C1 segment of cervical spinal cord (tissue), 14 donors: Measurements from ENCODE around the gene CFDP1.

ENCODE experiments used
- DNase-seq, 14 donors: peaks; one replicate each; lab custom pipeline; 2025; lab: John Stamatoyannopoulos, UW

Gene CFDP1

DNA sequence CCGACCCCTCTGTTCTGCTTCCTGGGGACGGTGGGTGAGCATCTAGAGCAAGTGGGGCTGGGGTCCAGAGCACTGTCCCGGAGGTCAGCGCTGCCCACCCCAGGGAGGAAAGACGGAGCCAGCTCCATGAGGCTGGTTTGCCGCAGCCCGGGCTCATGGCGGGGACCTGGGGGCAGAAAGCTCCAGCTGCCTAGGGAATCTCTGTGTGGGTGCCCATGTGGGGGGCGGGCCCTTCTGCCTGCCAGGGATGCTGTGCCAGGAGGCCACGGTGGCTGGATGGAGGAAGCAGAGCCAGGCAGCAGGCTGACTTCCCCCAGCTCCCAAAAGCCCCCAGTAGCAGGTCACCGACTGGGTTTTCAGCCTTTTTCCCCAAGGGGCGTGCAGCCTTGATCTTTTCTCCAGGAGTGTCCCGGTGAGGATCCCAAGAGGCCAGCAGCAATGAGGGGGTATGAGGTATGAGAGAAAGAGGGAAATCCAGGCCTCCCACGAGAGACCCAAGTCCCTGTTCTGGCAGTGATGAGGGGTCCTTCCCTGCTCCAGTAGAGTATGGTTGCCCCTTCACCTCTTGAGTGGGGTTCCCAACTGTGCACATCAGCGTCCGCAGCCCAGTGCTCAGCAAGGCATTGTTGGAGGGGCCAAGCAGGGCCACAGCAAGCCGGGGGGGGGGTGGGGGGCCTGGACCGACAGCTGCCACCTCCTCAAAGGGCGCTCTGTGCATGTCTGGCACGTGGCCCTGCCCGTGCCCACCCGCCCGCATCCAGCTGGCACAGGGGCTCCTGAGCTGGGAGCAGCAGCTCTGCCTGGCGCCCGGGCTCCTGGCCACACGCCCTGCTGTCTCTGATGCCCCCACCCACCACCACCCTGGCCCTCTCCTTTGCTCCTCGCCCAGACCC lies 166.3 kb downstream of the CFDP1 start:
- peak in 9 of 14 donors; percentile 19 to 76 (median 39) for DNase-seq

DNA sequence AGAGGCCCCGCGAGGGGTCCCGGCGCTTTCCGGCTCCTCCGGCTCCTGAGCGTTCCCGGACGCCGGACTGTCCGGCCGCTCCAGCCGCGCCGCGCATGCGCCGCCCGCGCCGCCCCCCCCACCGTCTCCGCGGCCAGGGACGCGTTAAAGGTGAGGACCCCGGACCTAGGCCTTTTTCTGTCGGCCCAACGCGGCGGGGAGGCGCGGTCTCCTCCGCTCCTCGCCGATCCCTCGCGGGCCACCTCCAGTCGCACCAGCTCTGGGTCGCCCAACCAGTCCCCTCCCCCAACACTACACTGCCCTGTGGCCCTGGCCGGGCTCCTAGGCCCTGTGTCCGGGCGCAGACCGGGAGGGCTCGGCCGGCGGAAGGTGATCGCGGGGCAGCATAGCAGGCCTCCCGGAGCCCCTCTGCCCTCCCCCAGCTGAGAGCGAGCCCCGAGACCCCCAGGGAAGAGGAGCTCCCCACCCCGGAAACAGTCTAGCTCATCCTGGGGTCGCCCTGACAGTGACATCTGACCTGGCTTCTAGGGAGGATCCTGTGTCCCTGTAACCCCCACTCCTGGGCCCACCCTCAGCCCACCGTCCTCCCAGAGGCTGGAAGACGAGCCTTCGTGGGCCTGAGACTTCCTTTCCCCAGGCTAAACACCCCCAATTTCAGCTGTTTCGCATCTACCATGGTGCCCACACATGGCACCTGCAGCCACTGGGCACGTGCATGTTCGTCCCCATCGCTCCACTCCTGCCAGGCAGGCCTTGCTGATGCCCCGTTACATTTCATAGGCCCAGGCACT lies 167.2 kb downstream of the CFDP1 start:
- DNase-seq = peak in 11 of 14 donors; percentile 43 to 82 (median 61)

DNA sequence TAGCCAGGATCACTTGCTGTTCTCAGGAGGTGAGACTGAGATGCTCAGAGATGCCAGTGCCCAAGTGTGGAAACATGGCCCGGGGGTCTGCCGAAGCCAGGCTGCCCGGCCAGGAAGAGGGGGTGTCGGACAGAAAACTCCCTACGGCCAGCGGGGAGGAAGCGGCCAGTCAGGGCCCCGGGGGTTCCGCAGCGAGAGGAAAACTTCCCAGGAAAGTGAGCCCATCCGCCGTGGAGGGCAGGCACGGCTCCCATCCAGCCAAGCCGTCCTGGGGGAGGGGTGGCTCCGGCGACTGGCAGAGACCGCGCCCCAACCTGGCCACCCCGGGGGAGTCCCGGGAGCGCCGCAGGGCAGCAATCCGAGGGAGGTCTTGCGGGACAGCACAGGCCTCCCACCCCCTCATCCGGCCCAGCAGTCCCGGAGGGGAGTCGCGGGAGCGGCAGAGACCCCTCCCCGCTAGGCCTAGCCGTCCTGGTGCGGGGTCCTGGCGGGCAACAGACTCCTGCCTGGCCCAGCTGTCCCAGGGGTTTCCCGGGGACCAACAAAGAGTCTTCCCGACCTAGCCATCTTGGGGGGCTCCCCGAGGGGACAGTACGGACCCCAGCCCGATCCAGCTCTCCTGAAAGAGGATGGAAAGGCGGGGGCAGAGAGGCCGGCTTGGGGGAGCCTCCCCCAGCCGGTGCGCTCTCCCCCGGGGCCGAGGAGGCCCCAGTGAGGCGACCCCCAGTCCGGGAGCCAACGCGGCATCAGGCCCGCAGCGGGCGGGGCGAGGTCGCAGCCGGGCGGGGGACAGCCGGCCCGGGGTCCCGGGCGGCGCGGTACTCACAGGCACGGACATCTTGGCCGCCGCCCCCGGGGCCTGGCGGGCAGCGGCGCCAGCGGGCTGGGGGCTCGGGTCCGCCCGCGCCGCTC lies 168.0 kb downstream of the CFDP1 start:
- peak in 7 of 14 donors; percentile 45 to 77 (median 62) for DNase-seq

DNA sequence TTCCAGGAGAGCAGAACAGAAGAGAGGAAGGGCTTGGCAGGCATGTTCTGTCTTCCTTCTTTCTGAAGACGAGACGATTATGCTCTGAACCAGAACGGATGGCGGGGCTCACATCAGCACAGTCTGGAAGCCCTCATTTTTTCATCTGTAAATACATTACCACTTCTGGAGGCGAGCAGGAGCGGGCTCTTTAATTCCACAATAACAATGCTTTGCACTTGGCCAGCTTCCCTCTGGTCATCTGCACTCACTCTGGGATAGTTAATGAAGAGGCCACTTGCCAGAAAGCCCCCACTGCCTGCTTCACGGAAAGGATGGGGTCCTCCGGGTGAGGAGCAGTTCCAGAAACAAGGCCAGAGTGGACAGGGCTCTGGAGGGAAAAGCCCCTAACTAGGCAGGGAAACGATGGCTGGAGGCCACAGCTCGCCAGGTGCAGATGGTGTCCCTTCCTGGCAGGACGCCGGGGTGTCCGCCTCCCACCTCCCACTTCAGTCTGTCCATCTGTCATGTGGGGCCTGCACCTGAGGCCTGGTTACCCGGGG lies 168.8 kb downstream of the CFDP1 start:
- peak in 9 of 14 donors; percentile 45 to 87 (median 73) for DNase-seq

DNA sequence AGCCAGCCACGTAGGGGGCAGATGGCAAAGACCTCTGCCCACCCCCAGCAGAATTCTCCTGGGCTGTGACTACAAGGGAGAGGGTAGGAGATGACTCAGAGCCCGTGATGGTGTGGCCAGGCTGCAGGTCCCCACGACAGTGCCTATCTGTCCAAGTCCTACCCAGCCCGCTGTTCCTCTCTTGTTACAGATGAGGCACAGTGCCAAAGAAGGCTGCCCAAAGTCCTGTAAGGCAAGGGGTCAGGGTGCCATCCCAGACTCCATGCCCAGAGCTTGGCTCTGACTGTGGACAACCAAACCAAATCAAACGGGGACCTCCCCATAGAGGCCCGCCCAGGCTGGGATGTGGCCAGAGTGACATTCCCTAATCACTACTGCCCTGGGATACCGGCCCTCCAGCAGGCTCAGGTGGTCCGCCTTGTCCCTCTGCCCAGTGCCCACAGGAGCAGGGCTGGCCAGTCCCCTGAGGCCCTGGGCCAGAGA lies 169.3 kb downstream of the CFDP1 start:
- DNase-seq = peak in 6 of 14 donors; percentile 55 to 78 (median 70)

DNA sequence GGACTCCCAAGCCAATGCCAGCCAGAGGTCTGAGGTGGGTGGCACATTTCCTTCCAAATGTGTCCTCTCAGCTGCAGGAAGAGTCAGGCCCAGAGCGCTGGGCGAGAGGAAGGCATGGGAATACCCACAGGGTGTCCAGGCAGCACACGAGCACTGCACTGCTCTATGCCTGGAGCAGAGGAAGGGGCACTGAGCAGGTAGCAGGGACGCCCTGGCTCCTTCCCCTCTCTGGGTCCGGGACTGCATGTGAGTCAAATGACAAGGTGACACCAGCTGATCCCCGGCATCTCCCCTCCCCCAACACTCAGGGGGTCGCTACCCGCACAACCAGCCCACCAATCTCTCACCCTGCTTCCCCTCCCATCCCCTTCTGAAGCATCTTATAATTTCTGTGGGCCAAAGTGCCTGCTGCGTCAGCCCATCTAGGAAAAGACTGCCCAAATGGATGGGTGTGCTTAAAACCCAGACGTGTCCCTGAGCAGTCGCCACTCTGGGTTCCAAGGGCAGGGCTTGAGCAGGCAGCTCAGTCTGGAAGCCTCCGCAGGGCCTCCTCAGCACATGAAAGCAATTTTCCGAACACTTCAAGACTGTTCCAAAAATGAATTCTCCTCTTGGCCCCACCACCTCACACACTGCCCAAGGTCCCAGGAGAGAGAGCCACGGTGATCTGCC lies 169.9 kb downstream of the CFDP1 start:
- peak in 1 of 14 donors; percentile 55 for DNase-seq

DNA sequence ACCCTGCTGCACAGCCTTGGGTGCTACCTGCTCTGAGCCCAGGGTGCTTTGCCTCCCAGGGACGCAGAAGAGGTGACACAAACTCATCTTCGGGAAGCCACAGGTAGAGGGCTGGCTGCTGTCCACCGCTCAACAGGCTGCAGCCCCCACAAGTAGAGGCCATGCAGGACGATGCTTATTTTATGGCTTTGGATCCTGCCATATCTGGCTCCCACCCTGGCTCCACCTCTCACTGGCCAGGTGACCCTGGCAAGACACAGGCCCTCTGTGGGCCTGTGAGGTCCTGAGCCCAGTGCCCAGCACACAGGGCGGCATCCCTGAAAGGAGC lies 170.5 kb downstream of the CFDP1 start:
- DNase-seq = no peak

DNA sequence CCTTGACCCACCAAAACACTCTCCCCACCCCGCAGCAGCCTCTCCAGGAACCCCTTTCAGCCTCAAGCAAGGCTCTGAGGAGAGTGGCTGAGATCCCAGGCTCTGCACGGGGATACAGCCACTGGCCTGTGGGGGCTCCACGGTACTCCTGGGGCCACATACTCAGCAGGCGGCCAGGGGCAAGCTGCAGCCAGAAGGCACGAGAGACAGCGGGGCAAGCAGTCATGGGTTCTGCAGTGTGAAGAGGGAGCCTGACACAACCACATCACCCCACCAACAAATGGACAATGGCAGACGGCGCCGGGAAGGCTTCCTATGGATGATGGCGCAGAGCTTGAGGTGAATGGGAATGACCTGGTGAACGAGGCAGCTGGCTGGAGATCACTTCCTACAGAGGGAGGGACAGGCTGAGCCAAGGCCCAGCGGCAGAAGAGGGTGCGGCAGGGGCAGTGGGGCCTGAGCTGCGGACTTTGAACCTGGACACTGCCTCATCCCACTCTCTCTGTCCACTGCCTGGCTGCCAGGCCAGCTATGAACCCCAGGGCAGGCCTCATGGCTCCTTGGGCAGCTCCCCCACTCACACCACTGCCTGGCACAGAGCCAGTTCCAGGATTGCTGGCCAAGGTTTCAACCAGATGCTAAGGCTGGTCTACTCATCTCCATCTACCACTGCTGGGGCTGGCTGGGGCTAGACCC lies 171.1 kb downstream of the CFDP1 start:
- no peak for DNase-seq

DNA sequence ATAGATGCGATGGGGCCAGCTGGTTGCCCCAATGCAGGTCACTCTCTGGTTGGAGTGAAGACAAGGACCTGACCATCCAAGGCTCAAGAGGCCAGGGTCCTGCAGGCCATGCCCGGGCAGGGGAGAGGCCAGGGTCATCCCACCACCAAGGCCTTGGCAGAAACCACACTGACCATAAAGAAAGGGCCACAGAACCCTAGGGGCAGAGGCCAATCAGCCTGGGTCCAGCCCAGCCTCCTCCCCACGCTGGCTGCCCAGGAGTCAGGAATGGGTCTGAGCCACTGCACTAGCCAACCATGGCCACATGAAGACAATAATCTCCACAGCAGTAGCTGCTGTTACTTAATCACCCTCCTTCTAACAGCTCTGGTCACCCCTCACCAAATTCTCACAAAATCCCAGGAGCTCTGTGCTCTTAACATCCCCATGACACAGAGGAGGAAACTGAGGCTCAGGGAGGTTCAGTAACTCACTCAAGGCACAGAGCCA lies 171.7 kb downstream of the CFDP1 start:
- DNase-seq = no peak

DNA sequence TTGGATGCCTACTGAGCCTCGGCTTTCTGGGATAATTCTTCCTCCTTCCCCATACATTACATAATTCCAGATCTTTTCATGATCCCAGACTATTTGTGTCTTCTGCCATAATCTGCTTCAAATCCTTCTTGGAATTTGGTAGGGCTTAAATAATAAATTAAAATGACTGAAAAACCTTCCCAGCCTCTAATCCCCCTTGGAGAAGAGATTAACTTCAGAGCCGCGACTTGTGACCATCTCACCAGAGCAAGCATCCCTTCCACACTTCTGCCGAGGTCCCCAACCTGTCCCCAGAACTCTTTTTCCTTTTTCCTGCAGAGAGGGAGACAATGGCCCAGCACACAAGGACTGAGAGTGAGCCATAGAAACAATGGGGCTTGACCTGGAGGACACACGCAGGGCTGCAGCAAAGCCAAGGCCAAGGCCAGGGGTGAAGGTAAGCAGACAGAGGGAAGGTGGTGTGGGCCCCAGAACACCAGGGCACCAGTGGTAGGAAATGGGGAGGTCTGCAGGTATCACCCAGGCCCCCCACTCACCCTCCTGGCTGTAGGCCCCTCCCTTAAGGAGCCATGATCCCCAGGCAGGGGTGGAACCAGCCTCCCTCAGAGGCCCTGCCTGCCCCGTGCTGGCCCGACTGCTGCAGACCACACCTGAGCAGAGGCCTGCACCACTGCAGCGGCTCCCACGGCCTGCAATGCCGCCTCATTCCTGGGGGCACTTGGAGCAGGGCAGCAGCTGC lies 172.3 kb downstream of the CFDP1 start:
- no peak for DNase-seq

DNA sequence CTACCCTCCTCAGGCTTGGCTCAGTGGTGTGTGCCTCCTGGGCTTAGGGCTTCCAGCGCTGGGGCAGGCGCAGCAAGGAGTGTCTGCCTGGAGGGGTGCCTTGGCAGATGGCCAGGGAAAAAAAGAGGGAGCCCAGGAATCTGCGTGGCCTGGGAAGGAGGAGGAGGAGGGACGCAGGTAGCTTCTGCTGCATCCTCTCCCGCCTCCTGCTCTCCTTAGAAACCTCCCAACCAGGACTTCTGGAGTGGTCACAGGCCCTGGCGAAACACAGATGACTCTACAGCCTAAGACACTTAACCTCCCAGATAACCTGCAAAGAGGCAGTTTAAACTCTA lies 174.5 kb downstream of the CFDP1 start:
- DNase-seq = no peak

DNA sequence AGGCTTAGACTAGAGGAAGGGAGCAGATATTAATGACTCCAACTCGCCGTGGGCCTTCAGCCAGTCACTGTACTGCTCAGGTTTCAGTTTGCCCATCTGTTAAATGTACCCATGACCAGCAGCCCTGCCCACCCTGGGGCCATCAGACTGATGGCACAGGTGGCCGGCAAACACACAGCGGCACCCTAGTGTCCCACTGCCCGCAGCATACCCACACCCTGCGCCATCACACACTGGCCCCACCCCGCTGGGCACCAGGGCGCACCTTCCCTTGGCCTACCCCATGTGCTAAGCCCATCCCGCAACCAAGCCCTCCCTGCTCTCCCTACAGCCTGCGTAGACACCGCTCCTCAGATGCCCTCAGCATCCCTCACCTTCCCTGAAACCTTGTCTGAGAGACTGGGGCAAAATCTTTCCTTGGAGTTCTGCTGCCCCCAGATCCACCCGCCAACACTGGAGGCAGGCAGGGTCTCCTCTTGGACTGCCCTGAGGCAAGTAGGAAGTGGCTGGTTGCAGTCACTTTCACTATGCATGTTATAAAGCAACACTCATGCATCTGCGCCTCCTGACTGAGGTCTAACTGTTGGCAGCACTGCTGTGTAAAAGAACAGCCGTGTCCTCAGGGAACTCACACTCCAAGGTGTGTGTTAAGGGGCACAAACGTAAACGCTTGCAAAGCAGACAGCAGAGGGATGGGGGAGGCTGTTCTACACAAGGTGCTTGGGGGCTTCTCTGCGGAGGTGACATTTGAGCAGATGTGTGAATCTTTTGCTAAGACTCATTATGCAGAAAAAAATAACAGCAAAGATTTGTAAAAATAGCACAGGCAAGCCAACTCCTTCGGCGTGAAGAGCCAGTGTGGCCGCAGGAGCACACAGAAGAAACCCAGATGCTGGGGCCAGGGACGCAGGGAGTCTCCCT lies 175.2 kb downstream of the CFDP1 start:
- DNase-seq = no peak

DNA sequence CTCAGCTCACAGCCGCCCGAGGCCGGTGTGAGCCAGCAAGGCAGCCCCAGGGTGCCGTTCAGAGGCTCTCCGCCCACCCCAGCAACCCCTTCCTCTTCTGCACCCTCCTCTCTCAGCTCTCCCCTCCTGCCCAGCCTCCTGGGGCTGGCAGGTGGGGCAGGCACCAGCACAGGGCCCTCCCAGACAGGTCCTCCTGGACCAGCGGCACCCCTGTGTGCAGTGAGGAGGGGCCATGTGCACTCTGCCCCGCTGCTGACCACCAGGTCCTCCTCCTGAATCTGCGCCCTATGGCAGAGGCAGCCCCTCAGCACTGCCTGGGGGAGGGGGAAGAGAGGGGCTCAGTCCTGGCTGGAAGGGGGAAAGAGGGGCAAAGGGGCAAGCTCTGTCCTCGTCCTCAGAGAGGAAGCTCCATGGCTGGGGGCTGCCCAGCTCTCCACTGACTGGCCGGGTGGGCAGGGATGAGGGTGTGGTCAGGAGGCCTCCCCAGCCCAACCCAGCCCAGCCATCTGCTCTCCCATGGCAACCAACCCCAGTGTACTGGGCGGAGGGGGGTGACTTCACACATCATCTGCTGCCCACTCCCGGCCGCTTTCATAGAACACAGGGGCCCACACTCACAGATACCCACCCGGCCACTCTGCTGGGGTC lies 176.5 kb downstream of the CFDP1 start:
- peak in 1 of 14 donors; percentile 22 for DNase-seq

DNA sequence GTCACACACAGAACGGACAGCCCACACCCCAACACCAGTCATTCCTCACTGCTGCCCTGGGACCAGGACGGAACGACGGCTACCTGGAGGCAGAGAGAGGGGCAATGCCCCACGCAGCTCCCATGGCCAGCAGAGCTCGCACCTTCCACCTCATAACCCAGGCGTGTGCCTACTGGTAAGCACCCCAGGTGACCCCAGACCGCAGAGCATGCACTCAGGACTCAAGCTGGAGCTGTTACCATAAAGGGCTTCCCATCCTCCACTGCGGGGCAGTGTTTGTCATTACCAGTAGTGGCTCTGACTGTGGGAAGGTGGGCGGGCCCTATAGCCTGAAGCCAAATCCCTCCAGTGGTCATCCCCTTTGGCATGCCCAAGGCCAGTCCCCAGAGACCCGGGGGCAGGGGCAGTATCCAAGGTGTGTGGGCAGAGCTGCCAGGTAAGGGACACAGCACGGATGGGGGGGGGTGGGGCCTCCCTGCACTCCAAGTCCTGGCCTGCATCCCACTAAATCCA lies 177.2 kb downstream of the CFDP1 start:
- DNase-seq = peak in 1 of 14 donors; percentile 15

DNA sequence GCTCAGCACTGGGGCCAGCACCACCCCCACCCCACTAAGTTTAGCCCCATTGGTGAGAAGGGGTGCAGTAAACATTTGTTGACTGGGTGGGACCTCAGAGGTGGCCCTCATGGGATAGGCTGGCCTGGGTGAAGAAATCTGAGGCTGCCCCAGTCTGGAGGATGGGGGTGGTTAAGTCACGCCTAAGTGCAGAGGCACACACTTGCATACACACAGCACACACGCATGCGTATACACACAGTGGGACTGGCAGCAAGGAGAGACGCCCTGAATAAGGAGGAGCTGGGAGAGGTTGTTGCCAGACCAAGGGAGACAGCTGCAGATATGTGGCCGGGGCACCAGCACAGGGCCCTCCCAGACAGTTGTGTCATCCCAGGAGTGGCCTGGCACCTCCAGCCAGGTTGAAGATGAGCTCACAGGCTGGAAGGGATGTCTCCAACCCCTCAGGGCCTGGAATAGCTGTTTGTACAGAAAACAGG lies 178.9 kb downstream of the CFDP1 start:
- no peak for DNase-seq

DNA sequence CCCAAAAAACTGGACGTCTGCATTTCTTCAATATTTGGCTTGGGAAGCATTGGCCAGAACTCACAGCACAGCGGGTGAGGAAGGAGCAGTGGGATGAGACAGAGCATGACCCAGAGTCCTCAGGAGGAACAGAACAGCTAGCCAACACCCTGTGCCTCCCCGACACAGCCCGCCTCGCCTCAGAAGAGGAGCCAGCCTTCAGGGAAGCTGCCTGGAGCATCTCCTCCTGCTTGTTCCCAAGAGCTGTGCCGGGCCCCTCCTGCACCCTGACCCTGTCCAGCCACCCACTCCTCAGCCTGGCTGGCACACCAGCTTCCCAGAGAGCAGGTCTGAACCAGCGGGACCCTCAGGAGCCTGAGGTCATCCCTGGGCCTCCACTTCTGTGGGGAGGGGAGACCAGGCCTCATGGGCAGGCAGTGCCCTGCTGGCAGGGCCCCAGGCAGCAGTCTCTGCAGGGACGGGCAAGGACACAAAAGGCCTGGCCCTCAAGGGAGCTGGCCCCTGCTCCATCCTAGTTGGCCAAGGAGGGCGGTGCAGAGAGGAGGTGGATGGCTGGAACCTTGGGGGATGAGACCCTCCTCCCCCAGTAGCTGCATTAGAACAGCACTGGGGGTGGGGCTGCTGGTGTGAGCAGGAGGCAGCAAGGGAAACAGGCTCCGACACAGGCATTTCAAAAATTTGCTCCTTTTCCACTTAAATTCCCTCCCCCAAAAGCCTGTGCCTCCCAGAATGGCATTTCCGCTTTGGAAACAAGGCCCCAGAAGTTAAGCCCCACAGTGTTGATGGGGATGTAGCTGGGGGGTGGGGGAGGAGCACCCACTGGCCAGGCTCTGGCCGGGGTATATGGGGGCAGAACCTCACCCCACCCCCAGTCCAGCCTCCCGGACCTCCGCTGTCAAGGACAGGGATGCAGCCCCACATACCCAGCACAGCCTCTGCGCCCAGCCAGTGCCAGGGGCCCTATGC lies 180.1 kb downstream of the CFDP1 start:
- DNase-seq = peak in 9 of 14 donors; percentile 34 to 66 (median 48)
